Measurements from ENCODE around the gene OVCH1.

OVCH1 gene

GRCh38 chr12:29430716-29431044 is 66.8 kb downstream of the OVCH1 start:
- TF ChIP-seq ZFX (IDR thresholded peaks at IDR 0.05; ENCODE audit: borderline replicate concordance) (no peak), CTCF (IDR thresholded peaks at IDR 0.05) (no peak)
- H3K27ac ChIP-seq: no peak overlapping the region

GRCh38 chr12:29429999-29430715 is 67.3 kb downstream of the OVCH1 start:
- H3K27ac ChIP-seq: no peak overlapping the region
- TF ChIP-seq CTCF (IDR thresholded peaks at IDR 0.05) (no peak), ZFX (IDR thresholded peaks at IDR 0.05; ENCODE audit: borderline replicate concordance) (no peak)

- no peak for TF ChIP-seq ZFX (IDR thresholded peaks at IDR 0.05; ENCODE audit: borderline replicate concordance)
- TF ChIP-seq CTCF (IDR thresholded peaks at IDR 0.05): no peak
- peak overlapping the region; percentile 91 for H3K27ac ChIP-seq
These were observed 68.9 kb downstream of the OVCH1 start for GRCh38 chr12:29428633-29429032.

GRCh38 chr12:29427964-29428363 is 69.5 kb downstream of the OVCH1 start:
- H3K27ac ChIP-seq: peak overlapping the region; percentile 91
- peak; percentile 40 for TF ChIP-seq CTCF (IDR thresholded peaks at IDR 0.05)
- no peak for TF ChIP-seq ZFX (IDR thresholded peaks at IDR 0.05; ENCODE audit: borderline replicate concordance)

- no peak for TF ChIP-seq CTCF (IDR thresholded peaks at IDR 0.05)
- no peak for TF ChIP-seq ZFX (IDR thresholded peaks at IDR 0.05; ENCODE audit: borderline replicate concordance)
- H3K27ac ChIP-seq: peak overlapping the region; percentile 91
These were observed 71.0 kb downstream of the OVCH1 start for GRCh38 chr12:29426498-29426897.

GRCh38 chr12:29425722-29426121 is 71.8 kb downstream of the OVCH1 start:
- peak overlapping the region; percentile 91 for H3K27ac ChIP-seq

More at GRCh38 chr12:29425722-29426121, 71.8 kb downstream of the OVCH1 start:
- TF ChIP-seq ZFX (IDR thresholded peaks at IDR 0.05; ENCODE audit: borderline replicate concordance): no peak
- TF ChIP-seq CTCF (IDR thresholded peaks at IDR 0.05): no peak
